HepG2 (cell line): ENCODE data around the gene CYP4V2. TPM values are rescaled to one million over a fixed set of nuclear protein-coding genes. Genes with fewer than 3 reads are reported as not detected.

ENCODE experiments used
- HCFC1 ChIP-seq: fragments of 150-350 bp; IDR thresholded peaks from 2 replicates; pipeline ENCODE4 v1.6.1; 2014; ENCODE audit warnings: low read depth, low read length
- HHEX ChIP-seq: IDR thresholded peaks from 2 replicates; pipeline ENCODE4 v1.6.1; 2016; ENCODE audit warnings: control low read depth
- IRF9 ChIP-seq: sonication (generic); formaldehyde crosslinking; IDR thresholded peaks from 2 replicates; pipeline ENCODE4 v1.8.0; 2022; ENCODE audit warnings: missing genetic modification reagents, mild to moderate bottlenecking, borderline replicate concordance
- MIXL1 ChIP-seq: IDR thresholded peaks from 2 replicates; pipeline ENCODE4 v1.6.1; 2016
- NBN ChIP-seq: fragments of 450-650 bp; conservative IDR thresholded peaks from 2 replicates; pipeline ENCODE4 v1.6.1; 2017
- RBAK ChIP-seq: sonication (generic); formaldehyde crosslinking; IDR thresholded peaks from 2 replicates; pipeline ENCODE4 v1.5.1; 2020; ENCODE audit warnings: mild to moderate bottlenecking, missing genetic modification reagents
- RBM22 ChIP-seq: fragments of 200-400 bp; formaldehyde crosslinking; optimal IDR thresholded peaks from 2 replicates; pipeline ENCODE3; 2017; ENCODE audit warnings: mild to moderate bottlenecking, low read length, moderate library complexity
- ZEB1 ChIP-seq: IDR thresholded peaks from 2 replicates; pipeline ENCODE4 v1.6.1; 2012; ENCODE audit warnings: mild to moderate bottlenecking, low read depth, inconsistent platforms; ENCODE audit not compliant: insufficient replicate concordance
- ZFP36 ChIP-seq: fragments of 150-350 bp; IDR thresholded peaks from 2 replicates; pipeline ENCODE4 v1.6.1; 2018; ENCODE audit warnings: borderline replicate concordance, low read length, low read depth; ENCODE audit not compliant: partially characterized antibody
- ZNF205 ChIP-seq: IDR thresholded peaks from 2 replicates; pipeline ENCODE4 v1.6.1; 2018; ENCODE audit warnings: missing biosample characterization, missing genetic modification reagents
- ZNF234 ChIP-seq: sonication (generic); formaldehyde crosslinking; conservative IDR thresholded peaks from 2 replicates; pipeline ENCODE4 v1.5.1; 2020; ENCODE audit warnings: mild to moderate bottlenecking, missing genetic modification reagents
- ZNF253 ChIP-seq: sonication (generic); formaldehyde crosslinking; IDR thresholded peaks from 2 replicates; pipeline ENCODE4 v1.8.0; 2022; ENCODE audit warnings: mild to moderate bottlenecking, missing genetic modification reagents, borderline replicate concordance
- ZNF563 ChIP-seq: sonication (generic); formaldehyde crosslinking; IDR thresholded peaks from 2 replicates; pipeline ENCODE4 v1.8.0; 2022; ENCODE audit warnings: mild to moderate bottlenecking, moderate library complexity, missing genetic modification reagents
- ZNF598 ChIP-seq: sonication (generic); formaldehyde crosslinking; IDR thresholded peaks from 2 replicates; pipeline ENCODE4 v1.5.1; 2020; ENCODE audit warnings: mild to moderate bottlenecking, missing genetic modification reagents, borderline replicate concordance
- ZNF703 ChIP-seq: sonication (generic); formaldehyde crosslinking; IDR thresholded peaks from 2 replicates; pipeline ENCODE4 v1.5.1; 2020; ENCODE audit warnings: missing genetic modification reagents, mild to moderate bottlenecking, moderate library complexity, borderline replicate concordance
- ZNF747 ChIP-seq: sonication (generic); formaldehyde crosslinking; IDR thresholded peaks from 2 replicates; pipeline ENCODE4 v1.8.1; 2023; ENCODE audit warnings: missing genetic modification reagents, mild to moderate bottlenecking, borderline replicate concordance
- ZNF790 ChIP-seq: sonication (generic); formaldehyde crosslinking; IDR thresholded peaks from 2 replicates; pipeline ENCODE4 v1.8.0; 2022; ENCODE audit warnings: missing genetic modification reagents, mild to moderate bottlenecking, borderline replicate concordance
- ZNF792 ChIP-seq: IDR thresholded peaks from 2 replicates; pipeline ENCODE4 v1.6.1; 2016
- ZSCAN25 ChIP-seq: sonication (generic); formaldehyde crosslinking; IDR thresholded peaks from 2 replicates; pipeline ENCODE4 v1.8.0; 2022; ENCODE audit warnings: mild to moderate bottlenecking, missing genetic modification reagents
- polyA plus RNA-seq, 8 experiments: library from polyadenylated mRNA; depleted of rRNA in 3 of 8; stranded (reverse) in 7 of 8; unstranded in 1 of 8; fragments of >200 nt; fragmentation: Illumina TruSeq in 4 of 8; extraction: Trizol in 4 of 8; gene quantifications; 2 replicates each; pipeline versions ENCODE4 v1.2.1 to v1.2.3, GENCODE V29; 2011 to 2016; ENCODE audit warnings: low read depth in 4 of 8, missing spikeins in 1 of 8, mixed read lengths in 1 of 8; ENCODE audit not compliant: insufficient read depth in 1 of 8
- total RNA-seq, 5 experiments: library from RNA; depleted of rRNA; stranded (reverse); fragments of >200 nt; fragmentation: Illumina TruSeq; extraction: Trizol; gene quantifications; 2 replicates each; pipeline ENCODE4 v1.2.3, GENCODE V29; 2016; ENCODE audit warnings: low read depth in 1 of 5
- TF ChIP-seq, protein P1 (sequence below): IDR thresholded peaks from 2 replicates; pipeline ENCODE4 v1.6.1; 2018; ENCODE audit warnings: missing genetic modification reagents
- TF ChIP-seq, protein P2 (sequence below): sonication (generic); formaldehyde crosslinking; IDR thresholded peaks from 2 replicates; pipeline ENCODE4 v1.4.0; 2020; ENCODE audit warnings: missing genetic modification reagents, low read depth, mild to moderate bottlenecking, borderline replicate concordance
- TF ChIP-seq, protein P3 (sequence below), 2 experiments: fragments of 450-650 bp in 1 of 2; sonication (generic) in 1 of 2; formaldehyde crosslinking; IDR thresholded peaks; 2 replicates each; pipeline versions ENCODE4 v1.5.0 to v1.8.0; 2020 to 2022; ENCODE audit warnings: mild to moderate bottlenecking in 1 of 2, missing genetic modification reagents in 1 of 2
- TF ChIP-seq, protein P4 (sequence below): sonication (generic); formaldehyde crosslinking; IDR thresholded peaks from 2 replicates; pipeline ENCODE4 v1.5.1; 2020; ENCODE audit warnings: mild to moderate bottlenecking, missing genetic modification reagents, borderline replicate concordance

The CYP4V2 gene
- total and polyA plus RNA-seq, 2 of the 13 experiments (the other 11 are each of a cell fraction or from before 2014, with no cell fraction given), result 4.7 to 7.2 TPM

GRCh38 chr4:186191200-186192065 is at the start of gene CYP4V2 (continued):
- TF ChIP-seq, protein P1, sequence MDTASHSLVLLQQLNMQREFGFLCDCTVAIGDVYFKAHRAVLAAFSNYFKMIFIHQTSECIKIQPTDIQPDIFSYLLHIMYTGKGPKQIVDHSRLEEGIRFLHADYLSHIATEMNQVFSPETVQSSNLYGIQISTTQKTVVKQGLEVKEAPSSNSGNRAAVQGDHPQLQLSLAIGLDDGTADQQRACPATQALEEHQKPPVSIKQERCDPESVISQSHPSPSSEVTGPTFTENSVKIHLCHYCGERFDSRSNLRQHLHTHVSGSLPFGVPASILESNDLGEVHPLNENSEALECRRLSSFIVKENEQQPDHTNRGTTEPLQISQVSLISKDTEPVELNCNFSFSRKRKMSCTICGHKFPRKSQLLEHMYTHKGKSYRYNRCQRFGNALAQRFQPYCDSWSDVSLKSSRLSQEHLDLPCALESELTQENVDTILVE, result peak; percentile 99
- TF ChIP-seq IRF9 (CRISPR knock-in tag) (peak; percentile 85), ZNF563 (peak; percentile 42; the same call in 1 of the 2 replicates), ZSCAN25 (CRISPR knock-in tag) (peak; percentile 62; the same call in 1 of the 2 replicates), ZNF747 (CRISPR knock-in tag) (peak; percentile 89), ZNF703 (CRISPR knock-in tag) (peak; percentile 81; the same call in 1 of the 2 replicates), ZNF598 (CRISPR knock-in tag) (peak; percentile 4; the same call in 1 of the 2 replicates), RBM22 (no peak), RBAK (CRISPR knock-in tag) (no peak), ZNF234 (peak; percentile 89), ZEB1 (peak; percentile 17), ZNF792 (0 out of 2 replicates have a peak, but pooled peaks have one; percentile 14), ZNF253 (CRISPR knock-in tag) (no peak), HHEX (CRISPR knock-in tag) (no peak), NBN (no peak), HCFC1 (no peak), ZNF790 (CRISPR knock-in tag) (no peak), ZNF205 (no peak; the same call in 1 of the 2 replicates), ZFP36 (no peak), MIXL1 (CRISPR knock-in tag) (peak; percentile 54; the same call in 1 of the 2 replicates)
- TF ChIP-seq, protein P2, sequence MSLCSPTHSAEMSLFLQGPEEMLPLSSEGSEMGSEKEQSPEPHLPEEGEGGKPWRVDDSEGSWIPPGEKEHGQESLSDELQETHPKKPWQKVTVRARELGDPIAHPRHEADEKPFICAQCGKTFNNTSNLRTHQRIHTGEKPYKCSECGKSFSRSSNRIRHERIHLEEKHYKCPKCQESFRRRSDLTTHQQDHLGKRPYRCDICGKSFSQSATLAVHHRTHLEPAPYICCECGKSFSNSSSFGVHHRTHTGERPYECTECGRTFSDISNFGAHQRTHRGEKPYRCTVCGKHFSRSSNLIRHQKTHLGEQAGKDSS, result no peak; the same call in 1 of the 2 replicates
- TF ChIP-seq, protein P3, sequence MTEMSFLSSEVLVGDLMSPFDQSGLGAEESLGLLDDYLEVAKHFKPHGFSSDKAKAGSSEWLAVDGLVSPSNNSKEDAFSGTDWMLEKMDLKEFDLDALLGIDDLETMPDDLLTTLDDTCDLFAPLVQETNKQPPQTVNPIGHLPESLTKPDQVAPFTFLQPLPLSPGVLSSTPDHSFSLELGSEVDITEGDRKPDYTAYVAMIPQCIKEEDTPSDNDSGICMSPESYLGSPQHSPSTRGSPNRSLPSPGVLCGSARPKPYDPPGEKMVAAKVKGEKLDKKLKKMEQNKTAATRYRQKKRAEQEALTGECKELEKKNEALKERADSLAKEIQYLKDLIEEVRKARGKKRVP (CRISPR knock-in tag; IDR thresholded peaks at IDR 0.05), result peak in 1 of 2 experiments; percentile 69; a peak in 1 of 4 replicates
- TF ChIP-seq, protein P4, sequence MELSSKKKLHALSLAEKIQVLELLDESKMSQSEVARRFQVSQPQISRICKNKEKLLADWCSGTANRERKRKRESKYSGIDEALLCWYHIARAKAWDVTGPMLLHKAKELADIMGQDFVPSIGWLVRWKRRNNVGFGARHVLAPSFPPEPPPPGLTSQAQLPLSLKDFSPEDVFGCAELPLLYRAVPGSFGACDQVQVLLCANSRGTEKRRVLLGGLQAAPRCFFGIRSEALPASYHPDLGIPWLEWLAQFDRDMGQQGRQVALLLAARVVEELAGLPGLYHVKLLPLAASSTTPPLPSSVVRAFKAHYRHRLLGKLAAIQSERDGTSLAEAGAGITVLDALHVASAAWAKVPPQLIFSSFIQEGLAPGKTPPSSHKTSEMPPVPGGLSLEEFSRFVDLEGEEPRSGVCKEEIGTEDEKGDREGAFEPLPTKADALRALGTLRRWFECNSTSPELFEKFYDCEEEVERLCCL (CRISPR knock-in tag), result no peak; the same call in 1 of the 2 replicates
